ENCODE measurements around the gene GATM. TPM values are rescaled to one million over a fixed set of nuclear protein-coding genes. Genes with fewer than 3 reads are reported as not detected.
A peak's percentile ranks its signal among the peaks of the same experiment; 100 is the strongest.

Gene GATM
- total RNA-seq, 2 donors from 2014 or later, result 1,064 to 1,447 TPM

GRCh38 chr15:45402955-45403877 is 24.9 kb upstream of the GATM start:
- TF ChIP-seq POLR2A (IDR thresholded peaks at IDR 0.05), result peak in 1 of 3 donors; percentile 38
- no peak for TF ChIP-seq CTCF (IDR thresholded peaks at IDR 0.05)
- intact Hi-C loops (cut with DNase I), result no loop called here
- peak; percentile 30 for ATAC-seq

GRCh38 chr15:45402162-45402954 is 24.0 kb upstream of the GATM start:
- Histone ChIP-seq H3K4me3 (peak overlapping the region; percentile 38 to 93), H3K27ac (peak overlapping the region; percentile 79 to 92 (median 87)), H3K4me1 (peaks cover 39% of the 10 kb centered on the region), H3K36me3 (replicated peaks in 1 of 2; ENCODE audit: insufficient read depth in 1 of 2, low read depth in 2 of 2) (peaks cover 4 to 8% of the 10 kb centered on the region in 2 donors), H3K9me3 (no peaks in the 10 kb centered on the region), H3K27me3 (no peaks in the 10 kb centered on the region)
- ATAC-seq, result peak; percentile 96
- WGBS, 2 donors, result 0% methylated on average over 84 of the region's 84 CpGs; no CpG with 5 or more reads in 1 of the 2 donors
- intact Hi-C loops (cut with DNase I), result no loop called here
- peak; percentile 96 to 98 (median 98) for DNase-seq
- TF ChIP-seq POLR2A (IDR thresholded peaks at IDR 0.05), result peak; percentile 65 to 94 (median 93)
- TF ChIP-seq CTCF (IDR thresholded peaks at IDR 0.05), result peak in 2 of 7 experiments; percentile 2 to 17

More at GRCh38 chr15:45402955-45403877, 24.9 kb upstream of the GATM start:
- DNase-seq, result peak; percentile 46 to 58 (median 54)
- Histone ChIP-seq H3K27me3 (no peaks in the 10 kb centered on the region), H3K36me3 (replicated peaks in 1 of 2; ENCODE audit: insufficient read depth in 1 of 2, low read depth in 2 of 2) (peaks cover 4 to 12% of the 10 kb centered on the region in 2 donors), H3K27ac (peak overlapping the region; percentile 9 to 92 (median 87)), H3K4me3 (peak overlapping the region; percentile 38 to 93), H3K9me3 (no peaks in the 10 kb centered on the region), H3K4me1 (peaks cover 33% of the 10 kb centered on the region)
- 0% methylated on average over 13 to 79 of the region's 79 CpGs for WGBS, 2 donors

- DNase-seq (peak in 1 of 4 donors; percentile 21), ATAC-seq (peak; percentile 17)
- H3K36me3 ChIP-seq (replicated peaks in 1 of 2; ENCODE audit: insufficient read depth in 1 of 2, low read depth in 2 of 2), result peaks cover 0 to 4% of the 10 kb centered on the region in 2 donors
- H3K4me3 ChIP-seq, result peak overlapping the region; percentile 25 to 38
- H3K4me1 ChIP-seq, result peaks cover 45% of the 10 kb centered on the region
- H3K27me3 ChIP-seq, result no peaks in the 10 kb centered on the region
- intact Hi-C loops (cut with DNase I), result no loop called here
- H3K27ac ChIP-seq, result peak overlapping the region; percentile 79 to 92 (median 87)
- H3K9me3 ChIP-seq, result no peaks in the 10 kb centered on the region
- TF ChIP-seq CTCF (IDR thresholded peaks at IDR 0.05) (no peak), POLR2A (IDR thresholded peaks at IDR 0.05) (no peak)
- 1% methylated on average over 9 to 12 of the region's 12 CpGs for WGBS, 2 donors
Observed at GRCh38 chr15:45401665-45402161, 23.4 kb upstream of the GATM start.

- intact Hi-C loops (cut with DNase I), result no loop called here
Observed at GRCh38 chr15:45399381-45400212, 21.3 kb upstream of the GATM start.

More at GRCh38 chr15:45399381-45400212, 21.3 kb upstream of the GATM start:
- no peaks in the 10 kb centered on the region for H3K9me3 ChIP-seq
- no peaks in the 10 kb centered on the region for H3K36me3 ChIP-seq (replicated peaks in 1 of 2; ENCODE audit: insufficient read depth in 1 of 2, low read depth in 2 of 2)
- TF ChIP-seq POLR2A (IDR thresholded peaks at IDR 0.05) (no peak), CTCF (IDR thresholded peaks at IDR 0.05) (peak; percentile 61 to 93 (median 87))
- H3K27ac ChIP-seq, result peak overlapping the region in 3 of 4 donors; percentile 14 to 89 (median 50)
- no peak overlapping the region for H3K4me3 ChIP-seq
- DNase-seq (peak in 2 of 4 donors; percentile 29 to 51), ATAC-seq (peak; percentile 35)
- H3K27me3 ChIP-seq, result no peaks in the 10 kb centered on the region
- whole genome bisulfite sequencing, 2 donors, result 37 to 42% methylated on average over 6 of the region's 6 CpGs
- peaks cover 64% of the 10 kb centered on the region for H3K4me1 ChIP-seq
